Gastroesophageal sphincter (tissue), 4 donors: ENCODE results near the gene CMA1. TPM values are rescaled to one million over a fixed set of nuclear protein-coding genes. Genes with fewer than 3 reads are reported as not detected.
A peak's percentile ranks its signal among the peaks of the same experiment; 100 is the strongest.
"Not testable (repeated sequence)": the region's sequence is repeated elsewhere in the genome, so short reads cannot be mapped to it uniquely, and the experiment has no call there.

Source experiments
- ATAC-seq: fragments of 150-250 bp; one replicate; pipeline ENCODE4 v1.9.1; 2016; ENCODE audit warnings: mild to moderate bottlenecking, moderate library complexity
- H3K27ac ChIP-seq, 4 donors: fragments of 200-600 bp; sonication (generic) in 3 of 4; 1 replicate in 3 of 4; 2 replicates in 1 of 4; pipeline ENCODE4 v1.5.1; 2016 to 2019
- H3K27me3 ChIP-seq: fragments of 200-600 bp; sonication (generic); one replicate; pipeline ENCODE4 v1.5.1; 2019
- H3K36me3 ChIP-seq, 2 donors: fragments of 200-600 bp; sonication (generic); one replicate each; pipeline ENCODE4 v1.5.1; 2019; ENCODE audit warnings: control low read depth in 1 of 2
- H3K4me1 ChIP-seq, 3 donors: fragments of 200-600 bp; sonication (generic); 1 replicate in 2 of 3; 2 replicates in 1 of 3; pipeline ENCODE4 v1.5.1; 2016 to 2019; ENCODE audit warnings: control low read depth in 2 of 3
- H3K4me3 ChIP-seq, 2 donors: fragments of 200-600 bp; sonication (generic); one replicate each; pipeline ENCODE4 v1.5.1; 2019; ENCODE audit warnings: mild to moderate bottlenecking in 1 of 2, moderate library complexity in 1 of 2
- H3K9me3 ChIP-seq, 3 donors: fragments of 200-600 bp; sonication (generic); one replicate each; pipeline ENCODE4 v1.5.1; 2017 to 2019; ENCODE audit warnings: control low read depth in 2 of 3
- CTCF ChIP-seq, 4 experiments: fragments of 200-600 bp in 2 of 4; fragments of 450-650 bp in 2 of 4; sonication (generic) in 1 of 4; IDR thresholded peaks; one replicate each; pipeline ENCODE4 v1.5.1; 2017 to 2019; ENCODE audit warnings: antibody characterized with exemption in 4 of 4, mild to moderate bottlenecking in 2 of 4, moderate library complexity in 2 of 4
- EP300 ChIP-seq: sonication (generic); formaldehyde crosslinking; IDR thresholded peaks from one replicate; pipeline ENCODE4 v1.6.1; 2017; ENCODE audit warnings: antibody characterized with exemption, mild to moderate bottlenecking
- POLR2A ChIP-seq, 2 donors: fragments of 450-650 bp; IDR thresholded peaks; one replicate each; pipeline ENCODE4 v1.6.1; 2017; ENCODE audit warnings: antibody characterized with exemption in 2 of 2, mild to moderate bottlenecking in 2 of 2, moderate library complexity in 1 of 2
- POLR2AphosphoS5 ChIP-seq: sonication (generic); formaldehyde crosslinking; IDR thresholded peaks from one replicate; pipeline ENCODE4 v1.6.1; 2017; ENCODE audit warnings: antibody characterized with exemption
- WGBS, 2 donors: methylation state at CpG; one replicate each; pipeline ENCODE4 v1.1.5; 2018; ENCODE audit warnings: low coverage in 1 of 2; 5-methylcytosine and 5-hydroxymethylcytosine counted together
- total RNA-seq, 4 donors: library from RNA; depleted of rRNA; stranded (reverse); fragments of >200 nt; gene quantifications; one replicate each; pipeline ENCODE4 v1.1.0, GENCODE V29; 2016

CMA1 gene
- total RNA-seq, 4 donors from 2014 or later = 0.93 to 9.8 TPM; not detected in 2

GRCh38 chr14:24481622-24482324 lies 26.3 kb downstream of the CMA1 start:
- TF ChIP-seq POLR2A (IDR thresholded peaks at IDR 0.05) (peak in 1 of 2 donors; percentile 16), POLR2AphosphoS5 (no peak), CTCF (IDR thresholded peaks at IDR 0.05) (peak in 3 of 4 experiments; percentile 8 to 26 (median 10)), EP300 (no peak)
- WGBS, 2 donors = 0 to 58% methylated on average over 1 to 3 of the region's 23 CpGs
- Histone ChIP-seq H3K36me3 (no peaks in the 10 kb centered on the region), H3K4me3 (no peak overlapping the region), H3K27ac (no peak overlapping the region), H3K4me1 (no peaks in the 10 kb centered on the region), H3K9me3 (no peaks in the 10 kb centered on the region), H3K27me3 (peaks cover 9% of the 10 kb centered on the region)
- no peak for ATAC-seq

- H3K27ac ChIP-seq, ATAC-seq, H3K36me3 ChIP-seq, H3K4me1 ChIP-seq, H3K27me3 ChIP-seq, H3K4me3 ChIP-seq, H3K9me3 ChIP-seq: not testable (repeated sequence)
- 0 to 33% methylated on average over 1 of the region's 1 CpG for WGBS, 2 donors
Observed at GRCh38 chr14:24479999-24480398, 28.1 kb downstream of the CMA1 start.

- no peaks in the 10 kb centered on the region for H3K9me3 ChIP-seq
- no peak overlapping the region for H3K4me3 ChIP-seq
- no peak for ATAC-seq
- H3K36me3 ChIP-seq = no peaks in the 10 kb centered on the region
- no peaks in the 10 kb centered on the region for H3K4me1 ChIP-seq
- 83 to 93% methylated on average over 3 to 4 of the region's 4 CpGs for WGBS, 2 donors
- TF ChIP-seq POLR2AphosphoS5 (no peak), POLR2A (IDR thresholded peaks at IDR 0.05) (no peak), EP300 (no peak), CTCF (IDR thresholded peaks at IDR 0.05) (no peak)
- H3K27ac ChIP-seq = no peak overlapping the region
- H3K27me3 ChIP-seq = no peaks in the 10 kb centered on the region
Observed at GRCh38 chr14:24475261-24475660, 32.8 kb downstream of the CMA1 start.

DNA sequence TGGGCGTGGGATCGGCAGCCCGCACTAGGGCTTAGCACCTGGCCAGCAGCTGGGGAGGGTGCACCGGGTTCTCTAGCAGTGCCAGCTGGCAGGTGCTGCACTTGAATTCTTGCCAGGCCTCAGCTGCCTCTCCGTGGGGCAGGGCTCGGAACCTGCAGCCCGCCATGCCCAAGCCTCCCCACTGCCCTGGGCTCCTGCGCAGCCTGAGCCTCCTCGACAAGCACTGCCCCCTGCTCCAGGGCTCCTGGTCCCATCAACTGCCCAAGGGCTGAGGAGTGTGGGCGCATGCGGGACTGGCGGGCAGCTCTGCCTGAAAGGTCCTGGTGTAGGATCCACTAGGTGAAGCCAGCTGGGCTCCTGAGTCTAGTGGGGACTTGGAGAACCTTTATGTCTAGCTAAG lies 34.9 kb downstream of the CMA1 start:
- H3K27ac ChIP-seq = no peak overlapping the region
- H3K36me3 ChIP-seq = no peaks in the 10 kb centered on the region
- H3K4me1 ChIP-seq = no peaks in the 10 kb centered on the region
- no peaks in the 10 kb centered on the region for H3K27me3 ChIP-seq
- H3K9me3 ChIP-seq = no peaks in the 10 kb centered on the region
- ATAC-seq = no peak
- whole genome bisulfite sequencing, 2 donors = 72% methylated on average over 3 of the region's 12 CpGs; no CpG with 5 or more reads in 1 of the 2 donors
- TF ChIP-seq EP300 (no peak), CTCF (IDR thresholded peaks at IDR 0.05) (no peak), POLR2A (IDR thresholded peaks at IDR 0.05) (no peak), POLR2AphosphoS5 (no peak)
- H3K4me3 ChIP-seq = no peak overlapping the region

DNA sequence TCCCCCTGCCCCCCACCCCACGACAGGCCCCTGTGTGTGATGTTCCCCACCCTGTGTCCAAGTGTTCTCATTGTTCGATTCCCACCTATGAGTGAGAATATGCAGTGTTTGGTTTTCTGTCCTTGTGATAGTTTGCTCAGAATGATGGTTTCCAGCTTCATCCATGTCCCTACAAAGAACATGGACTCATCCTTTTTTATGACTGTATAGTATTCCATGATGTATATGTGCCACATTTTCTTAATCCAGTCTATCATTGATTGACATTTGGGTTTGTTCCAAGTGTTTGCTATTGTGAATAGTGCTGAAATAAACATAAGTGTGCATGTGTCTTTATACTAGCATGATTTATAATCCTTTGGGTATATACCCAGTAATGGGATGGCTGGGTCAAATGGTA lies 37.6 kb downstream of the CMA1 start:
- not testable (repeated sequence) for H3K36me3 ChIP-seq, ATAC-seq, H3K4me1 ChIP-seq, H3K9me3 ChIP-seq, H3K27me3 ChIP-seq, H3K27ac ChIP-seq, H3K4me3 ChIP-seq
- WGBS, 2 donors = 75% methylated on average over 2 of the region's 2 CpGs; no CpG with 5 or more reads in 1 of the 2 donors

DNA sequence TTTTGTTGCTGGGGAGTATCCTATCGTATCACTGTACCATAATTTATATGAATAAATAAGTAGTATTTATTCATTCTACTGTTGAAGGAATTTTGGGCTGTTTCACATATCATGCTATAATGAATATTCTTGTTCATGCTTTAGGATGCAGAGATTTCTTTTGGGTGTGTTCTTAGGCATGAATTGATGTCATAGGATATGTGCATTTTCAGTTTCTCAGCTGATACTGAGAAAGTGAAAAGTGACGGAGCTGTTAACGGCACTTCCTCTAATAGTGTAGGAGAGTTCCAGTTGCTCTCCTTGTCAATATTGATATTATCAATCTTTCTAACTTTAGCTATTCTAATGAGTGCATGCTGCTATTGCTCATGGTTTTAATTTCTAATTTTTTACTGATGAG lies 42.3 kb downstream of the CMA1 start:
- no peak for ATAC-seq
- H3K4me1 ChIP-seq = no peaks in the 10 kb centered on the region
- H3K27me3 ChIP-seq = no peaks in the 10 kb centered on the region
- 81 to 86% methylated on average over 3 of the region's 3 CpGs for WGBS, 2 donors
- no peaks in the 10 kb centered on the region for H3K9me3 ChIP-seq
- TF ChIP-seq EP300 (no peak), POLR2A (IDR thresholded peaks at IDR 0.05) (no peak), POLR2AphosphoS5 (no peak), CTCF (IDR thresholded peaks at IDR 0.05) (no peak)
- no peaks in the 10 kb centered on the region for H3K36me3 ChIP-seq
- H3K4me3 ChIP-seq = no peak overlapping the region
- H3K27ac ChIP-seq = no peak overlapping the region
